ENCODE results near the gene MACROD1. TPM values are rescaled to one million over a fixed set of nuclear protein-coding genes. Genes with fewer than 3 reads are reported as not detected.

MACROD1 gene
- total and polyA plus RNA-seq, 2 donors (not counting 3 experiments of a cell fraction or from before 2014, with no cell fraction given), result 11.0 to 16.2 TPM

- intact Hi-C loops (cut with micrococcal nuclease), result no loop called here
- CTCF ChIA-PET, result no interaction called here
- no TSS peak for BruUV-seq (replicated peaks)
Observed at GRCh38 chr11:64089493-64089892, 76.4 kb downstream of the MACROD1 start.

DNA sequence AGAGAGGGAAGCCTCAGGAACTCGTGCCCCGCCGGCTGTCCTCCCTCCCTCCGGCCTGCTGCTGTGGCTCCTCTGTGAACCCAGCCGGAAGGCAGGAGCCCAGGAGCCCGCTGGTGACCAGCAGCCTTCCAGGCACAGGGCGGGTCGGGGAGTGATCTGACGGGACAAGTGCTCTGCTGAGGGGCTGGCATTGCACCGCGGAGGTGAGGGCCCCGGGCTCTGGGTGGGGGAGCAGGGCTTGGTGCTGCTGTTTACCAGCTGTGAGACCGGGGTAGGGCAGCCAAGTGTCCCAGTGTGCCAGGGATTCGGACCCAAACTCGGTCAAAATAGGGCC is 76.9 kb downstream of the MACROD1 start:
- H3K4me3 ChIP-seq (replicated peaks in 1 of 3; ENCODE audit: insufficient read depth in 1 of 3, low read depth in 1 of 3, low read length in 3 of 3), result no peak overlapping the region
- no TSS peak for BruUV-seq (replicated peaks)
- ChIA-PET POLR2A (no interaction called here), CTCF (interaction anchor here (1.5 kb wide), 2 partner anchors 12 to 59 kb away, joined by 3 to 4 read pairs; no protein-coding TSS in a partner anchor)
- H3K27me3 ChIP-seq (ENCODE audit: control insufficient read depth in 2 of 2, insufficient read depth in 2 of 2, low read length in 2 of 2), result no peaks in the 10 kb centered on the region
- H3K9ac ChIP-seq (replicated peaks; ENCODE audit: extremely low read depth, insufficient read depth, low read length), result no peak overlapping the region
- H3K4me1 ChIP-seq (ENCODE audit: control insufficient read depth, extremely low read depth, insufficient read depth, low read length), result peaks cover under 1% of the 10 kb centered on the region
- no peak overlapping the region for H2AFZ ChIP-seq (ENCODE audit: low read depth, low read length)
- dilution Hi-C loops (cut with MboI; ENCODE audit: extremely low pct_ligation_motif_present, low sequenced_read_pairs) (no loop called here), intact Hi-C loops (cut with micrococcal nuclease) (no loop called here)
- FAIRE-seq (no peak), DNase-seq (ENCODE audit: low read depth, low spot score) (no peak)
- H4K20me1 ChIP-seq (replicated peaks; ENCODE audit: control insufficient read depth, extremely low read depth, insufficient read depth, low read length), result no peaks in the 10 kb centered on the region
- no peak overlapping the region for H3K4me2 ChIP-seq (ENCODE audit: insufficient read depth, low read length)
- no peaks in the 10 kb centered on the region for H3K9me1 ChIP-seq (replicated peaks; ENCODE audit: control insufficient read depth, extremely low read depth, insufficient read depth, low read length)
- TF ChIP-seq POLR2A (IDR thresholded peaks at IDR 0.05; ENCODE audit: low read depth, low read length), result no peak
- no peak for TF ChIP-seq GATA2 (IDR thresholded peaks at IDR 0.05; ENCODE audit: insufficient read depth, insufficient read length, low read depth, low read length)
- no peak for TF ChIP-seq JUN (IDR thresholded peaks at IDR 0.05; ENCODE audit: borderline replicate concordance, insufficient read depth, insufficient read length, low read depth)
- TF ChIP-seq FOS (IDR thresholded peaks at IDR 0.05; ENCODE audit: borderline replicate concordance, insufficient read depth, low read length), result no peak
- TF ChIP-seq MYC (IDR thresholded peaks at IDR 0.05; ENCODE audit: low read depth, low read length), result no peak
- TF ChIP-seq POLR2AphosphoS5 (IDR thresholded peaks at IDR 0.05; ENCODE audit: insufficient read depth, low read depth, low read length), result no peak
- TF ChIP-seq EZH2 (IDR thresholded peaks at IDR 0.05; ENCODE audit: borderline replicate concordance, low read depth, low read length, severe bottlenecking), result no peak
- TF ChIP-seq CTCF (IDR thresholded peaks at IDR 0.05; ENCODE audit: extremely low read depth in 1 of 2, insufficient read depth in 1 of 2, low read depth in 1 of 2, low read length in 2 of 2), result no peak
- no peak for TF ChIP-seq MAX (IDR thresholded peaks at IDR 0.05; ENCODE audit: insufficient read depth, insufficient read length)
- no peaks in the 10 kb centered on the region for H3K79me2 ChIP-seq (ENCODE audit: control insufficient read depth, insufficient read depth, low read length)
- H3K9me3 ChIP-seq (replicated peaks; ENCODE audit: control insufficient read depth, insufficient read depth, low read length), result no peaks in the 10 kb centered on the region
- no peaks in the 10 kb centered on the region for H3K36me3 ChIP-seq (ENCODE audit: control insufficient read depth in 2 of 2, extremely low read depth in 1 of 2, insufficient read depth in 2 of 2, low read length in 2 of 2)
- no peak overlapping the region for H3K27ac ChIP-seq (ENCODE audit: insufficient read depth, low read depth, low read length)

More at GRCh38 chr11:64089493-64089892, 76.4 kb downstream of the MACROD1 start:
- dilution Hi-C loops (cut with MboI; ENCODE audit: extremely low pct_ligation_motif_present, low sequenced_read_pairs), result no loop called here
- H3K79me2 ChIP-seq (ENCODE audit: control insufficient read depth, insufficient read depth, low read length), result no peaks in the 10 kb centered on the region
- no peak overlapping the region for H3K4me2 ChIP-seq (ENCODE audit: insufficient read depth, low read length)
- no peak for DNase-seq (ENCODE audit: low read depth, low spot score)
- no peaks in the 10 kb centered on the region for H3K27me3 ChIP-seq (ENCODE audit: control insufficient read depth in 2 of 2, insufficient read depth in 2 of 2, low read length in 2 of 2)
- no peak overlapping the region for H3K4me3 ChIP-seq (replicated peaks in 1 of 3; ENCODE audit: insufficient read depth in 1 of 3, low read depth in 1 of 3, low read length in 3 of 3)
- TF ChIP-seq MAX (IDR thresholded peaks at IDR 0.05; ENCODE audit: insufficient read depth, insufficient read length) (no peak), FOS (IDR thresholded peaks at IDR 0.05; ENCODE audit: borderline replicate concordance, insufficient read depth, low read length) (no peak), JUN (IDR thresholded peaks at IDR 0.05; ENCODE audit: borderline replicate concordance, insufficient read depth, insufficient read length, low read depth) (no peak), POLR2A (IDR thresholded peaks at IDR 0.05; ENCODE audit: low read depth, low read length) (no peak), MYC (IDR thresholded peaks at IDR 0.05; ENCODE audit: low read depth, low read length) (no peak)
- H3K9ac ChIP-seq (replicated peaks; ENCODE audit: extremely low read depth, insufficient read depth, low read length), result no peak overlapping the region
- no peaks in the 10 kb centered on the region for H3K9me3 ChIP-seq (replicated peaks; ENCODE audit: control insufficient read depth, insufficient read depth, low read length)
- H3K4me1 ChIP-seq (ENCODE audit: control insufficient read depth, extremely low read depth, insufficient read depth, low read length), result peaks cover 5% of the 10 kb centered on the region
- H4K20me1 ChIP-seq (replicated peaks; ENCODE audit: control insufficient read depth, extremely low read depth, insufficient read depth, low read length), result no peaks in the 10 kb centered on the region
- H3K27ac ChIP-seq (ENCODE audit: insufficient read depth, low read depth, low read length), result no peak overlapping the region
- POLR2A ChIA-PET, result no interaction called here
- FAIRE-seq, result no peak
- no peaks in the 10 kb centered on the region for H3K9me1 ChIP-seq (replicated peaks; ENCODE audit: control insufficient read depth, extremely low read depth, insufficient read depth, low read length)
- H3K36me3 ChIP-seq (ENCODE audit: control insufficient read depth in 2 of 2, extremely low read depth in 1 of 2, insufficient read depth in 2 of 2, low read length in 2 of 2), result no peaks in the 10 kb centered on the region
- H2AFZ ChIP-seq (ENCODE audit: low read depth, low read length), result no peak overlapping the region

Data from endothelial cell of umbilical vein (primary cell).